Fibroblast of lung (primary cell): ENCODE results near the gene IGFLR1.

ENCODE experiments used
- CTCF ChIP-seq, 2 donors: IDR thresholded peaks in 1 of 2; conservative IDR thresholded peaks in 1 of 2; 1 replicate in 1 of 2; 2 replicates in 1 of 2; pipeline ENCODE4 v1.5.1; 2011 to 2012; ENCODE audit warnings: low read length in 2 of 2, control low read depth in 1 of 2, inconsistent platforms in 1 of 2, low read depth in 1 of 2, mild to moderate bottlenecking in 1 of 2
- EZH2 ChIP-seq: IDR thresholded peaks from 2 replicates; pipeline ENCODE4 v1.5.1; 2012; ENCODE audit warnings: low read length, control low read depth, mild to moderate bottlenecking; ENCODE audit errors: missing control alignments

GRCh38 chr19:35754370-35755130, 12.3 kb upstream of the IGFLR1 start:
- no peak for TF ChIP-seq CTCF (conservative IDR thresholded peaks at IDR 0.05 in 1 of 2, IDR thresholded peaks at IDR 0.05 in 1 of 2; ENCODE audit: low read depth in 1 of 2, low read length in 2 of 2)
- no peak for TF ChIP-seq EZH2
